Parathyroid adenoma (tissue), 2 donors: ENCODE results near the gene LAGE3.
A peak's percentile ranks its signal among the peaks of the same experiment; 100 is the strongest.

Experiments used
- H2AFZ ChIP-seq: fragments of 300-600 bp; sonication (generic); one replicate; pipeline ENCODE4 v1.7.0; 2017; ENCODE audit warnings: antibody characterized with exemption, mild to moderate bottlenecking
- H3K27ac ChIP-seq: fragments of 300-600 bp; sonication (generic); one replicate; pipeline ENCODE4 v1.7.0; 2017
- H3K27me3 ChIP-seq: fragments of 300-600 bp; sonication (generic); one replicate; pipeline ENCODE4 v1.7.0; 2017; ENCODE audit warnings: low read length; ENCODE audit not compliant: control insufficient read depth, insufficient read depth
- H3K36me3 ChIP-seq: fragments of 300-600 bp; sonication (generic); one replicate; pipeline ENCODE4 v1.7.0; 2017; ENCODE audit warnings: low read length; ENCODE audit not compliant: control insufficient read depth, insufficient read depth
- H3K4me1 ChIP-seq: fragments of 300-600 bp; sonication (generic); one replicate; pipeline ENCODE4 v1.7.0; 2017; ENCODE audit warnings: control low read depth
- H3K4me2 ChIP-seq: fragments of 300-600 bp; sonication (generic); one replicate; pipeline ENCODE4 v1.7.0; 2017; ENCODE audit warnings: low read length
- H3K4me3 ChIP-seq: fragments of 300-600 bp; sonication (generic); one replicate; pipeline ENCODE4 v1.7.0; 2017; ENCODE audit warnings: low read depth, low read length
- H3K79me2 ChIP-seq: fragments of 300-600 bp; sonication (generic); one replicate; pipeline ENCODE4 v1.7.0; 2017; ENCODE audit warnings: control low read depth
- H3K9ac ChIP-seq: fragments of 300-600 bp; sonication (generic); one replicate; pipeline ENCODE4 v1.7.0; 2017; ENCODE audit warnings: mild to moderate bottlenecking
- H3K9me3 ChIP-seq: fragments of 300-600 bp; sonication (generic); one replicate; pipeline ENCODE4 v1.7.0; 2017; ENCODE audit warnings: low read length; ENCODE audit not compliant: control insufficient read depth
- CTCF ChIP-seq: fragments of 300-600 bp; sonication (generic); IDR thresholded peaks from one replicate; pipeline ENCODE4 v1.7.0; 2017; ENCODE audit warnings: antibody characterized with exemption, mild to moderate bottlenecking
- donor health status: primary hyperparathyroidism.

LAGE3 gene

GRCh38 chrX:154446430-154446829 lies 32.7 kb downstream of the LAGE3 start:
- H3K4me3 ChIP-seq, result no peak overlapping the region
- H3K4me2 ChIP-seq, result no peak overlapping the region
- no peaks in the 10 kb centered on the region for H3K36me3 ChIP-seq
- no peak overlapping the region for H3K9ac ChIP-seq
- no peak overlapping the region for H3K27ac ChIP-seq
- H3K27me3 ChIP-seq, result no peaks in the 10 kb centered on the region
- H2AFZ ChIP-seq, result no peak overlapping the region
- no peaks in the 10 kb centered on the region for H3K9me3 ChIP-seq
- no peak for TF ChIP-seq CTCF
- no peaks in the 10 kb centered on the region for H3K79me2 ChIP-seq
- peaks cover 3% of the 10 kb centered on the region for H3K4me1 ChIP-seq

- peaks cover 3% of the 10 kb centered on the region for H3K4me1 ChIP-seq
- H3K9me3 ChIP-seq, result no peaks in the 10 kb centered on the region
- H3K79me2 ChIP-seq, result no peaks in the 10 kb centered on the region
- H3K9ac ChIP-seq, result no peak overlapping the region
- TF ChIP-seq CTCF, result no peak
- H3K27ac ChIP-seq, result no peak overlapping the region
- no peak overlapping the region for H2AFZ ChIP-seq
- no peaks in the 10 kb centered on the region for H3K36me3 ChIP-seq
- H3K4me3 ChIP-seq, result no peak overlapping the region
- no peak overlapping the region for H3K4me2 ChIP-seq
- H3K27me3 ChIP-seq, result no peaks in the 10 kb centered on the region
Measured at GRCh38 chrX:154445776-154446175, 33.3 kb downstream of the LAGE3 start.

- H3K27me3 ChIP-seq, result no peaks in the 10 kb centered on the region
- H3K4me1 ChIP-seq, result peaks cover 3% of the 10 kb centered on the region
- peak overlapping the region; percentile 46 for H2AFZ ChIP-seq
- H3K4me2 ChIP-seq, result peak overlapping the region; percentile 86
- TF ChIP-seq CTCF, result no peak
- H3K9ac ChIP-seq, result no peak overlapping the region
- H3K27ac ChIP-seq, result no peak overlapping the region
- H3K9me3 ChIP-seq, result no peaks in the 10 kb centered on the region
- H3K79me2 ChIP-seq, result no peaks in the 10 kb centered on the region
- no peaks in the 10 kb centered on the region for H3K36me3 ChIP-seq
- H3K4me3 ChIP-seq, result peak overlapping the region; percentile 53
Measured at GRCh38 chrX:154444755-154445246, 34.3 kb downstream of the LAGE3 start.

- H3K27ac ChIP-seq, result peak within 1 kb of the TSS; percentile 52
- H3K4me1 ChIP-seq, result peaks cover 3% of the 10 kb centered on the region
- peak within 1 kb of the TSS; percentile 53 for H3K4me3 ChIP-seq
- TF ChIP-seq CTCF, result no peak
- peak within 1 kb of the TSS; percentile 86 for H3K4me2 ChIP-seq
- H3K27me3 ChIP-seq, result no peaks in the 10 kb centered on the region
- H3K9me3 ChIP-seq, result no peaks in the 10 kb centered on the region
- H3K36me3 ChIP-seq, result no peaks in the 10 kb centered on the region
- H3K9ac ChIP-seq, result no peak within 1 kb of the TSS
- no peaks in the 10 kb centered on the region for H3K79me2 ChIP-seq
- H2AFZ ChIP-seq, result peak within 1 kb of the TSS; percentile 46
Measured at GRCh38 chrX:154443992-154444754, 34.9 kb downstream of the LAGE3 start, which contains the start of gene FAM50A. Gene FAM50A (plus strand): TSS chrX:154444141. CDS start chrX:154444236, 95 bp downstream.
